Measurements from ENCODE around the gene ATP5F1B.

DNA sequence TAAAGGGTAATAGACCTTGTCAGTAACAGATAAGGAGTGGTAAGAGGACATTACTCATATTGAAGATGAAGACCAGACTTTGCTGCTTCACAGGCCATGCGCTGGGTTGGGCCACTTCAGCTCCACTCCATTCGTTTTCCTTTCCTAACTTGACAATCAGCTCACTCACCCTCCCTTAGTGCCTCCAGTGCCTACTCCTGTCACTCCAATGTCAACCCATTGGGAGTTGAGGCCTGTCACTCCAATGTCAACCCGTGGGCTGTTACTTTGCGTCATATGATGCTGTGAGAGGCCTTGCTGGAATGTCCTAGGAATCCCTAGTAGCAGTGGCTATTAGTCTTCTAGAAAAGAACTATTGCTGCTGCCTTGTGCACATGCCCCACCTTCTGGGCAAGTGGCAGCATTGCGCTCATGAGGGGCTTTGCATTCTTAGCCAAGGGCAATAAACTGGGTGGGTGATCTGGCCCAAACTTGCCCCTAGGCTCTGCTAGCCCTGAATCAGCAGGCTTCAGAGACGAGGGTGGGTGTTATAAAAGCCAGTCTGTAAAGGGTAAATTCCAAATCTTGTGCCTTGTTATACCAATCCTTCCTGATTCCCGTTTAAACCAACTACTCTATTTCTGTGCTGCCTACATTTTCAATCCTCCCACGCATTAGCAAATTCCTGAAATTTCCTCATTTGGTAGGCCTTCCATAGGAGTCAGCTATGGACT lies 51.7 kb downstream of the ATP5F1B start:
- TF ChIP-seq, protein P1, sequence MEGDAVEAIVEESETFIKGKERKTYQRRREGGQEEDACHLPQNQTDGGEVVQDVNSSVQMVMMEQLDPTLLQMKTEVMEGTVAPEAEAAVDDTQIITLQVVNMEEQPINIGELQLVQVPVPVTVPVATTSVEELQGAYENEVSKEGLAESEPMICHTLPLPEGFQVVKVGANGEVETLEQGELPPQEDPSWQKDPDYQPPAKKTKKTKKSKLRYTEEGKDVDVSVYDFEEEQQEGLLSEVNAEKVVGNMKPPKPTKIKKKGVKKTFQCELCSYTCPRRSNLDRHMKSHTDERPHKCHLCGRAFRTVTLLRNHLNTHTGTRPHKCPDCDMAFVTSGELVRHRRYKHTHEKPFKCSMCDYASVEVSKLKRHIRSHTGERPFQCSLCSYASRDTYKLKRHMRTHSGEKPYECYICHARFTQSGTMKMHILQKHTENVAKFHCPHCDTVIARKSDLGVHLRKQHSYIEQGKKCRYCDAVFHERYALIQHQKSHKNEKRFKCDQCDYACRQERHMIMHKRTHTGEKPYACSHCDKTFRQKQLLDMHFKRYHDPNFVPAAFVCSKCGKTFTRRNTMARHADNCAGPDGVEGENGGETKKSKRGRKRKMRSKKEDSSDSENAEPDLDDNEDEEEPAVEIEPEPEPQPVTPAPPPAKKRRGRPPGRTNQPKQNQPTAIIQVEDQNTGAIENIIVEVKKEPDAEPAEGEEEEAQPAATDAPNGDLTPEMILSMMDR (IDR thresholded peaks at IDR 0.05; ENCODE audit: borderline replicate concordance, extremely low read depth, low read length, poor library complexity, severe bottlenecking) = peak; percentile 98
- TF ChIP-seq EZH2 (IDR thresholded peaks at IDR 0.05; ENCODE audit: borderline replicate concordance, low read depth, low read length, severe bottlenecking) = no peak
